Measurements from ENCODE around the gene OTULIN. TPM values are rescaled to one million over a fixed set of nuclear protein-coding genes. Genes with fewer than 3 reads are reported as not detected.
A peak's percentile ranks its signal among the peaks of the same experiment; 100 is the strongest.

Gene OTULIN
- total and polyA plus RNA-seq, 2 of the 13 experiments (the other 11 are each of a cell fraction or from before 2014, with no cell fraction given): 7.0 to 34.8 TPM

GRCh38 chr5:14664270-14665100, at the start of gene OTULIN (continued):
- no peak for TF ChIP-seq PRPF4 (IDR thresholded peaks at IDR 0.05; ENCODE audit: low read depth, low read length, poor library complexity, severe bottlenecking)
- peak; percentile 66; the same call in 1 of the 2 replicates for TF ChIP-seq TFE3 (CRISPR knock-in tag; IDR thresholded peaks at IDR 0.05)
- TF ChIP-seq YEATS4 (CRISPR knock-in tag; IDR thresholded peaks at IDR 0.05; ENCODE audit: borderline replicate concordance): peak; percentile 63
- TF ChIP-seq AHR (CRISPR knock-in tag; IDR thresholded peaks at IDR 0.05): 0 out of 2 replicates have a peak, but pooled peaks have one; percentile 67
- TF ChIP-seq DNMT3B (CRISPR knock-in tag; conservative IDR thresholded peaks at IDR 0.05): no peak
- no peak for TF ChIP-seq FOXP1 (IDR thresholded peaks at IDR 0.05)
- no peak for TF ChIP-seq FOXP1 (CRISPR knock-in tag; IDR thresholded peaks at IDR 0.05)
- peak; percentile 81; the same call in 1 of the 2 replicates for TF ChIP-seq ARNTL (CRISPR knock-in tag; IDR thresholded peaks at IDR 0.05)
- TF ChIP-seq ZNF644 (CRISPR knock-in tag; IDR thresholded peaks at IDR 0.05; ENCODE audit: low read depth): no peak
- no peak for TF ChIP-seq ZNF850 (CRISPR knock-in tag; conservative IDR thresholded peaks at IDR 0.05)
- peak; percentile 86; the same call in 1 of the 2 replicates for TF ChIP-seq TSC22D2 (CRISPR knock-in tag; IDR thresholded peaks at IDR 0.05; ENCODE audit: borderline replicate concordance)
- no peak for TF ChIP-seq MIER2 (CRISPR knock-in tag; IDR thresholded peaks at IDR 0.05)
- 0 out of 2 replicates have a peak, but pooled peaks have one; percentile 19 for TF ChIP-seq SMYD3 (CRISPR knock-in tag; IDR thresholded peaks at IDR 0.05)
- TF ChIP-seq ZEB1 (IDR thresholded peaks at IDR 0.05; ENCODE audit: insufficient replicate concordance, low read depth): no peak
- TF ChIP-seq KLF16 (CRISPR knock-in tag; IDR thresholded peaks at IDR 0.05): peak in 1 of 2 experiments; percentile 85; a peak in 2 of 4 replicates
- TF ChIP-seq SMAD1 (CRISPR knock-in tag; IDR thresholded peaks at IDR 0.05; ENCODE audit: borderline replicate concordance, low read depth): peak; percentile 68; the same call in 1 of the 2 replicates
- peak; percentile 85; the same call in 1 of the 2 replicates for TF ChIP-seq GZF1 (CRISPR knock-in tag; IDR thresholded peaks at IDR 0.05)
- peak; percentile 94 for TF ChIP-seq TFDP2 (CRISPR knock-in tag; IDR thresholded peaks at IDR 0.05)
- TF ChIP-seq HOXA3 (CRISPR knock-in tag; IDR thresholded peaks at IDR 0.05): peak; percentile 64
- peak; percentile 67; the same call in 1 of the 2 replicates for TF ChIP-seq HDAC2 (CRISPR knock-in tag; IDR thresholded peaks at IDR 0.05)
- TF ChIP-seq NFE2L2 (IDR thresholded peaks at IDR 0.05; ENCODE audit: low read length): no peak
- TF ChIP-seq ZNF232 (CRISPR knock-in tag; IDR thresholded peaks at IDR 0.05; ENCODE audit: borderline replicate concordance): peak; percentile 86
- TF ChIP-seq CC2D1A (CRISPR knock-in tag; IDR thresholded peaks at IDR 0.05): no peak
- TF ChIP-seq ZNF274 (CRISPR knock-in tag; IDR thresholded peaks at IDR 0.05): peak; percentile 77
- TF ChIP-seq JUN (CRISPR knock-in tag; IDR thresholded peaks at IDR 0.05): no peak
- no peak for TF ChIP-seq SATB2 (CRISPR knock-in tag; IDR thresholded peaks at IDR 0.05)
- TF ChIP-seq ZNF264 (CRISPR knock-in tag; IDR thresholded peaks at IDR 0.05): peak; percentile 33; the same call in 1 of the 2 replicates
- TF ChIP-seq RXRB (CRISPR knock-in tag; IDR thresholded peaks at IDR 0.05; ENCODE audit: borderline replicate concordance): 0 out of 2 replicates have a peak, but pooled peaks have one; percentile 36
- peak; percentile 75; the same call in 1 of the 2 replicates for TF ChIP-seq SP4 (CRISPR knock-in tag; IDR thresholded peaks at IDR 0.05)

Data from HepG2 (cell line).